Measurements from ENCODE around the gene PLEKHA7.

- TF ChIP-seq POLR2AphosphoS5 (IDR thresholded peaks at IDR 0.05) (no peak), POLR2A (IDR thresholded peaks at IDR 0.05) (no peak)
- TF ChIP-seq, protein P1, sequence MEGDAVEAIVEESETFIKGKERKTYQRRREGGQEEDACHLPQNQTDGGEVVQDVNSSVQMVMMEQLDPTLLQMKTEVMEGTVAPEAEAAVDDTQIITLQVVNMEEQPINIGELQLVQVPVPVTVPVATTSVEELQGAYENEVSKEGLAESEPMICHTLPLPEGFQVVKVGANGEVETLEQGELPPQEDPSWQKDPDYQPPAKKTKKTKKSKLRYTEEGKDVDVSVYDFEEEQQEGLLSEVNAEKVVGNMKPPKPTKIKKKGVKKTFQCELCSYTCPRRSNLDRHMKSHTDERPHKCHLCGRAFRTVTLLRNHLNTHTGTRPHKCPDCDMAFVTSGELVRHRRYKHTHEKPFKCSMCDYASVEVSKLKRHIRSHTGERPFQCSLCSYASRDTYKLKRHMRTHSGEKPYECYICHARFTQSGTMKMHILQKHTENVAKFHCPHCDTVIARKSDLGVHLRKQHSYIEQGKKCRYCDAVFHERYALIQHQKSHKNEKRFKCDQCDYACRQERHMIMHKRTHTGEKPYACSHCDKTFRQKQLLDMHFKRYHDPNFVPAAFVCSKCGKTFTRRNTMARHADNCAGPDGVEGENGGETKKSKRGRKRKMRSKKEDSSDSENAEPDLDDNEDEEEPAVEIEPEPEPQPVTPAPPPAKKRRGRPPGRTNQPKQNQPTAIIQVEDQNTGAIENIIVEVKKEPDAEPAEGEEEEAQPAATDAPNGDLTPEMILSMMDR (IDR thresholded peaks at IDR 0.05) = no peak
These were observed 230.1 kb downstream of the PLEKHA7 start for GRCh38 chr11:16784097-16784496.
